Measurements from ENCODE around the gene KCNQ1. TPM values are rescaled to one million over a fixed set of nuclear protein-coding genes. Genes with fewer than 3 reads are reported as not detected.

The KCNQ1 gene
- total RNA-seq, 2 donors from 2014 or later = 38.9 to 46.1 TPM

- no peak for ATAC-seq
- peaks cover 12% of the 10 kb centered on the region for H3K4me1 ChIP-seq
- H3K9me3 ChIP-seq = no peaks in the 10 kb centered on the region
- no peaks in the 10 kb centered on the region for H3K27me3 ChIP-seq
- no peaks in the 10 kb centered on the region for H3K36me3 ChIP-seq (replicated peaks in 1 of 2; ENCODE audit: insufficient read depth in 1 of 2, low read depth in 2 of 2)
- no peak overlapping the region for H3K27ac ChIP-seq
- H3K4me3 ChIP-seq = no peak overlapping the region
- TF ChIP-seq POLR2A (IDR thresholded peaks at IDR 0.05) = no peak
- TF ChIP-seq, protein P1, sequence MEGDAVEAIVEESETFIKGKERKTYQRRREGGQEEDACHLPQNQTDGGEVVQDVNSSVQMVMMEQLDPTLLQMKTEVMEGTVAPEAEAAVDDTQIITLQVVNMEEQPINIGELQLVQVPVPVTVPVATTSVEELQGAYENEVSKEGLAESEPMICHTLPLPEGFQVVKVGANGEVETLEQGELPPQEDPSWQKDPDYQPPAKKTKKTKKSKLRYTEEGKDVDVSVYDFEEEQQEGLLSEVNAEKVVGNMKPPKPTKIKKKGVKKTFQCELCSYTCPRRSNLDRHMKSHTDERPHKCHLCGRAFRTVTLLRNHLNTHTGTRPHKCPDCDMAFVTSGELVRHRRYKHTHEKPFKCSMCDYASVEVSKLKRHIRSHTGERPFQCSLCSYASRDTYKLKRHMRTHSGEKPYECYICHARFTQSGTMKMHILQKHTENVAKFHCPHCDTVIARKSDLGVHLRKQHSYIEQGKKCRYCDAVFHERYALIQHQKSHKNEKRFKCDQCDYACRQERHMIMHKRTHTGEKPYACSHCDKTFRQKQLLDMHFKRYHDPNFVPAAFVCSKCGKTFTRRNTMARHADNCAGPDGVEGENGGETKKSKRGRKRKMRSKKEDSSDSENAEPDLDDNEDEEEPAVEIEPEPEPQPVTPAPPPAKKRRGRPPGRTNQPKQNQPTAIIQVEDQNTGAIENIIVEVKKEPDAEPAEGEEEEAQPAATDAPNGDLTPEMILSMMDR (IDR thresholded peaks at IDR 0.05) = no peak
- intact Hi-C loops (cut with DNase I) = no loop called here
- no peak for DNase-seq
- WGBS, 2 donors = 73 to 79% methylated on average over 17 of the region's 17 CpGs
Observed at GRCh38 chr11:2740275-2740940, 295.6 kb downstream of the KCNQ1 start.

GRCh38 chr11:2741006-2741376, 296.2 kb downstream of the KCNQ1 start:
- no peak overlapping the region for H3K27ac ChIP-seq

GRCh38 chr11:2741377-2742131, 296.7 kb downstream of the KCNQ1 start:
- Histone ChIP-seq H3K9me3 (no peaks in the 10 kb centered on the region), H3K27ac (no peak overlapping the region), H3K4me3 (no peak overlapping the region), H3K4me1 (peaks cover 12% of the 10 kb centered on the region), H3K27me3 (no peaks in the 10 kb centered on the region), H3K36me3 (replicated peaks in 1 of 2; ENCODE audit: insufficient read depth in 1 of 2, low read depth in 2 of 2) (no peaks in the 10 kb centered on the region)
- TF ChIP-seq, protein P1 (IDR thresholded peaks at IDR 0.05) = no peak
- DNase-seq (no peak), ATAC-seq (peak; percentile 39)
- 73 to 89% methylated on average over 18 of the region's 18 CpGs for WGBS, 2 donors
- intact Hi-C loops (cut with DNase I) = no loop called here

More at GRCh38 chr11:2741006-2741376, 296.2 kb downstream of the KCNQ1 start:
- no peak overlapping the region for H3K4me3 ChIP-seq
- H3K9me3 ChIP-seq = no peaks in the 10 kb centered on the region
- TF ChIP-seq, protein P1 (IDR thresholded peaks at IDR 0.05) = no peak
- TF ChIP-seq POLR2A (IDR thresholded peaks at IDR 0.05) = no peak
- DNase-seq (no peak), ATAC-seq (no peak)
- WGBS, 2 donors = 89 to 91% methylated on average over 6 to 7 of the region's 7 CpGs
- no peaks in the 10 kb centered on the region for H3K36me3 ChIP-seq (replicated peaks in 1 of 2; ENCODE audit: insufficient read depth in 1 of 2, low read depth in 2 of 2)
- no peaks in the 10 kb centered on the region for H3K27me3 ChIP-seq
- intact Hi-C loops (cut with DNase I) = no loop called here
- H3K4me1 ChIP-seq = peaks cover 12% of the 10 kb centered on the region

- Histone ChIP-seq H3K27ac (peak overlapping the region in 1 of 4 donors; percentile 20), H3K9me3 (no peaks in the 10 kb centered on the region), H3K4me1 (peaks cover 12% of the 10 kb centered on the region), H3K4me3 (no peak overlapping the region), H3K27me3 (no peaks in the 10 kb centered on the region), H3K36me3 (replicated peaks in 1 of 2; ENCODE audit: insufficient read depth in 1 of 2, low read depth in 2 of 2) (no peaks in the 10 kb centered on the region)
- ATAC-seq (no peak), DNase-seq (no peak)
- intact Hi-C loops (cut with DNase I) = no loop called here
- TF ChIP-seq POLR2A (IDR thresholded peaks at IDR 0.05) = no peak
- 96% methylated on average over 4 of the region's 5 CpGs; no CpG with 5 or more reads in 1 of the 2 donors for WGBS, 2 donors
Observed at GRCh38 chr11:2742201-2742600, 297.4 kb downstream of the KCNQ1 start.

GRCh38 chr11:2742611-2743426, 298.0 kb downstream of the KCNQ1 start:
- H3K9me3 ChIP-seq = no peaks in the 10 kb centered on the region
- ATAC-seq = no peak
- TF ChIP-seq POLR2A (IDR thresholded peaks at IDR 0.05) = no peak
- TF ChIP-seq, protein P1 (IDR thresholded peaks at IDR 0.05) = no peak
- peaks cover 12% of the 10 kb centered on the region for H3K4me1 ChIP-seq
- no peaks in the 10 kb centered on the region for H3K36me3 ChIP-seq (replicated peaks in 1 of 2; ENCODE audit: insufficient read depth in 1 of 2, low read depth in 2 of 2)
- H3K27ac ChIP-seq = no peak overlapping the region
- H3K27me3 ChIP-seq = no peaks in the 10 kb centered on the region
- no peak overlapping the region for H3K4me3 ChIP-seq
- WGBS, 2 donors = 90% methylated on average over 20 of the region's 20 CpGs; no CpG with 5 or more reads in 1 of the 2 donors
- intact Hi-C loops (cut with DNase I) = no loop called here
- DNase-seq = no peak

Data from body of pancreas (tissue), 4 donors.